ENCODE data around the gene CENPO. TPM values are rescaled to one million over a fixed set of nuclear protein-coding genes. Genes with fewer than 3 reads are reported as not detected.

Gene CENPO
- total RNA-seq, 1 experiment from 2014 or later, result 39.3 TPM

- ATAC-seq (no peak), DNase-seq (ENCODE audit: low read depth, low spot score) (no peak)
- in situ Hi-C loops (cut with HindIII; ENCODE audit: low pct_unique_long_range_greater_than_20kb, low sequenced_read_pairs) (no loop called here), intact Hi-C loops (cut with micrococcal nuclease; ENCODE audit: unreplicated experiment) (no loop called here)
- no peaks in the 10 kb centered on the region for H3K4me1 ChIP-seq (ENCODE audit: control insufficient read depth, insufficient read depth, low read length)
- no peaks in the 10 kb centered on the region for H3K9me3 ChIP-seq (ENCODE audit: control insufficient read depth, insufficient read depth, low read depth, low read length)
- H3K27ac ChIP-seq (ENCODE audit: low read length), result no peak overlapping the region
- ChIA-PET CTCF (no interaction called here), POLR2A (no interaction called here)
- no peaks in the 10 kb centered on the region for H3K36me3 ChIP-seq (ENCODE audit: control insufficient read depth, insufficient read depth, low read length)
- no peaks in the 10 kb centered on the region for H3K27me3 ChIP-seq (ENCODE audit: control insufficient read depth, insufficient read depth, low read length)
- BruUV-seq (replicated peaks), result no TSS peak
- H3K4me3 ChIP-seq (ENCODE audit: low read depth in 2 of 2, low read length in 2 of 2), result no peak overlapping the region
- TF ChIP-seq CTCF (IDR thresholded peaks at IDR 0.05), result no peak
- TF ChIP-seq TCF7L2 (IDR thresholded peaks at IDR 0.05; ENCODE audit: low read depth, low read length), result no peak
- TF ChIP-seq SIN3A (IDR thresholded peaks at IDR 0.05; ENCODE audit: borderline replicate concordance, insufficient read depth, low read depth, low read length), result no peak
- TF ChIP-seq POLR2AphosphoS5 (IDR thresholded peaks at IDR 0.05; ENCODE audit: low read depth, low read length), result no peak
- no peak for TF ChIP-seq REST (IDR thresholded peaks at IDR 0.05; ENCODE audit: insufficient read depth in 1 of 2, low read depth in 2 of 2, low read length in 1 of 2)
These were observed 25.2 kb upstream of the CENPO start for GRCh38 chr2:24768013-24768412.

DNA sequence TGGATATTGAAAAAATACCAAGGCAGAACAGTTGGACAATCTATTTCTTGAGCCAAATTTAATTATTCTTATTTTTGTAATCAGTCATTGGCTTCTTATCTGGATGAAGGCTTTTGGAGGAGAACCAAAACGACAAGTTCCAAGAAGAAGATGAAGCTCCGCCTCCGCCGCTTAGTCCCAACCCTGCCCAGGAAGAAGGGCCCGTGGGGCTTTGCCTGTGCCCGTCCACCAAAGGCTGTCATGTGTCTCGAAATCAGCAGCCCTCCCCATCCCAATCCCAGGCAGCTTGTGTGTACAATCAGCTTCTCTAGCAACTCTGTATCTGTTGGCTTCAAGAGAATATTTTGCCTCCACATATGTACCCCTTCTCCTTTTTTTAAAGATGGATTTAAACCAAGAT lies 24.6 kb upstream of the CENPO start:
- CTCF ChIA-PET, result no interaction called here
- H3K9me3 ChIP-seq (ENCODE audit: control insufficient read depth, insufficient read depth, low read depth, low read length), result no peaks in the 10 kb centered on the region
- POLR2A ChIA-PET, result no interaction called here
- no peak overlapping the region for H3K27ac ChIP-seq (ENCODE audit: low read length)
- H3K27me3 ChIP-seq (ENCODE audit: control insufficient read depth, insufficient read depth, low read length), result no peaks in the 10 kb centered on the region
- in situ Hi-C loops (cut with HindIII; ENCODE audit: low pct_unique_long_range_greater_than_20kb, low sequenced_read_pairs) (no loop called here), intact Hi-C loops (cut with micrococcal nuclease; ENCODE audit: unreplicated experiment) (no loop called here)
- H3K4me3 ChIP-seq (ENCODE audit: low read depth in 2 of 2, low read length in 2 of 2), result no peak overlapping the region
- TF ChIP-seq REST (IDR thresholded peaks at IDR 0.05; ENCODE audit: insufficient read depth in 1 of 2, low read depth in 2 of 2, low read length in 1 of 2) (no peak), SIN3A (IDR thresholded peaks at IDR 0.05; ENCODE audit: borderline replicate concordance, insufficient read depth, low read depth, low read length) (no peak), CTCF (IDR thresholded peaks at IDR 0.05) (no peak), TCF7L2 (IDR thresholded peaks at IDR 0.05; ENCODE audit: low read depth, low read length) (no peak), POLR2AphosphoS5 (IDR thresholded peaks at IDR 0.05; ENCODE audit: low read depth, low read length) (no peak)
- H3K36me3 ChIP-seq (ENCODE audit: control insufficient read depth, insufficient read depth, low read length), result no peaks in the 10 kb centered on the region
- ATAC-seq (no peak), DNase-seq (ENCODE audit: low read depth, low spot score) (no peak)
- no peaks in the 10 kb centered on the region for H3K4me1 ChIP-seq (ENCODE audit: control insufficient read depth, insufficient read depth, low read length)
- BruUV-seq (replicated peaks), result no TSS peak
